Panc1 (cell line): ENCODE measurements around the gene HDHD3. TPM values are rescaled to one million over a fixed set of nuclear protein-coding genes. Genes with fewer than 3 reads are reported as not detected.

Experiments used
- ATAC-seq: fragments of 200-7000 bp; cut with Tn5 transposase; 2 replicates; pipeline ENCODE4 v1.9.1; 2020; ENCODE audit warnings: mild to moderate bottlenecking, moderate library complexity
- BruUV-seq: library from RNA; stranded (reverse); fragments of 400-500 nt; replicated peaks from 2 replicates; lab custom pipeline; 2021; lab: Mats Ljungman, UMichigan
- CTCF ChIA-PET: fragments of 300-600 bp; sonication (Branson Sonifier 250); formaldehyde crosslinking; loops from one replicate; lab custom pipeline; 2022; ENCODE audit warnings: antibody characterized with exemption; lab: Charles Lee
- POLR2A ChIA-PET: fragments of 300-600 bp; sonication (Branson Sonifier 250); formaldehyde crosslinking; loops from one replicate; lab custom pipeline; 2022; ENCODE audit warnings: antibody characterized with exemption; lab: Charles Lee
- DNase-seq: peaks from one replicate; pipeline ENCODE4 v3.0.0-alpha.2; 2010; ENCODE audit warnings: low read depth, low spot score
- H3K27ac ChIP-seq: 2 replicates; pipeline ENCODE4 v1.5.1; 2011; ENCODE audit warnings: mild to moderate bottlenecking, low read length, inconsistent platforms
- H3K27me3 ChIP-seq: fragments of 200-500 bp; sonication (Bioruptor generic); 2 replicates; pipeline ENCODE4 v1.6.0; 2014; ENCODE audit warnings: low read length, inconsistent platforms; ENCODE audit not compliant: control insufficient read depth, insufficient read depth
- H3K36me3 ChIP-seq: fragments of 200-500 bp; sonication (Bioruptor generic); 2 replicates; pipeline ENCODE4 v1.5.1; 2014; ENCODE audit warnings: inconsistent platforms, mild to moderate bottlenecking, low read length, moderate library complexity; ENCODE audit not compliant: control insufficient read depth, insufficient read depth
- H3K4me1 ChIP-seq: 2 replicates; pipeline ENCODE4 v1.5.1; 2011; ENCODE audit warnings: inconsistent platforms, mild to moderate bottlenecking, low read length, moderate library complexity; ENCODE audit not compliant: control insufficient read depth, insufficient read depth
- H3K4me3 ChIP-seq, 2 experiments: 2 replicates each; pipeline ENCODE4 v1.5.1; 2011 to 2012; ENCODE audit warnings: low read depth in 2 of 2, low read length in 2 of 2, mild to moderate bottlenecking in 2 of 2, inconsistent platforms in 1 of 2, moderate library complexity in 1 of 2
- H3K9me3 ChIP-seq: fragments of 200-500 bp; sonication (Bioruptor generic); 2 replicates; pipeline ENCODE4 v1.5.1; 2014; ENCODE audit warnings: low read depth, mild to moderate bottlenecking, inconsistent platforms, low read length, moderate library complexity; ENCODE audit not compliant: control insufficient read depth, insufficient read depth
- CTCF ChIP-seq: fragments of 450-650 bp; IDR thresholded peaks from 2 replicates; pipeline ENCODE4 v1.5.1; 2017; ENCODE audit warnings: mild to moderate bottlenecking
- POLR2AphosphoS5 ChIP-seq: IDR thresholded peaks from 2 replicates; pipeline ENCODE4 v1.6.1; 2012; ENCODE audit warnings: mild to moderate bottlenecking, low read depth, low read length, moderate library complexity
- REST ChIP-seq, 2 experiments: IDR thresholded peaks; 2 replicates each; pipeline ENCODE4 v1.6.1; 2011 to 2012; ENCODE audit warnings: low read depth in 2 of 2, control low read depth in 1 of 2, low read length in 1 of 2, mild to moderate bottlenecking in 1 of 2, moderate library complexity in 1 of 2; ENCODE audit not compliant: insufficient read depth in 1 of 2
- SIN3A ChIP-seq: IDR thresholded peaks from 2 replicates; pipeline ENCODE4 v1.6.1; 2012; ENCODE audit warnings: low read depth, mild to moderate bottlenecking, low read length, moderate library complexity, borderline replicate concordance; ENCODE audit not compliant: insufficient read depth
- TCF7L2 ChIP-seq: IDR thresholded peaks from 2 replicates; pipeline ENCODE4 v1.6.1; 2011; ENCODE audit warnings: mild to moderate bottlenecking, low read depth, low read length, inconsistent platforms
- in situ Hi-C: cut with HindIII; loops from 2 replicates; pipeline ENCODE4 v1.10.0; 2016; ENCODE audit warnings: low sequenced_read_pairs, low pct_unique_long_range_greater_than_20kb
- intact Hi-C: fragments of 100-400 bp; cut with micrococcal nuclease; formaldehyde crosslinking; loops from one replicate; pipeline ENCODE4 v1.10.0; 2022; ENCODE audit not compliant: unreplicated experiment
- total RNA-seq: library from RNA; stranded (reverse); gene quantifications from one replicate; pipeline ENCODE4 v1.2.1, GENCODE V29; 2021; ENCODE audit not compliant: unreplicated experiment

HDHD3 gene
- total RNA-seq, 1 experiment from 2014 or later, result 14.5 TPM

DNA sequence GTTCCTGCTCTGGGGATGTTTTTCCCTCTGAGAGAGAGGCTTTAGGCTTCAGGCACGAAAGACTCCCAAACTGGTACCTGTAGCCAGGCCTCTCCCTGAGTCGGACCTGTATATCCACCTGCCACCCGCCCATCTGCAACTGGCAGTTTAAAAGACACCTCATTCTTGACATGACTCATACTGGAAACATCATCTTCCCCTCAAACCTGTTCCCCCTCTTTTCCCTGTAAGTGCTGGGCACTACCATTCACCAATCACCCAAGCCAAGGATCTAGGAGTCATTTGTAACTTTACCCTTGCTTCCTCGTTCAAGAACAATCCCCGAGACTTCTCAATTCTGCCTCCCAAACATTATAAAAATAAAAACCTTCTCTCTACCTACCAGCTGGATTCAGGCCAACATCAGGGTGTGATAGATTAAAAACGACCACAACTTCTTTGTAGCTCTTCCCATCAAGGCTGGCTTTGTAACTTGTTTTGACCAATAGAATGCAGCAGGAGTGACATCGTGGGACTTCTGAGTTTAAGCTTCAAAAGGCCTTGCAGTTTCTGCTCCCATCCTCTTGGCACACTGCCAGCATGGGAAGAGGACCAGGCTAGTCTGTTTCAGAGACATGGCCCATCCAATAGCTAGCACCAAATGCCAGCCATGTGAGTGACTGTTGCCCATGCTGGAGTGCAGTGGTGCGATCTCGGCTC is 34.9 kb downstream of the HDHD3 start:
- no peaks in the 10 kb centered on the region; the same call in 1 of the 2 replicates for H3K4me1 ChIP-seq
- DNase-seq, result no peak
- in situ Hi-C loops (no loop called here), intact Hi-C loops (no loop called here)
- ATAC-seq, result no peak
- H3K27me3 ChIP-seq, result no peaks in the 10 kb centered on the region
- no peak overlapping the region for H3K4me3 ChIP-seq
- POLR2A ChIA-PET, result no interaction called here
- no TSS peak for BruUV-seq
- H3K36me3 ChIP-seq, result no peaks in the 10 kb centered on the region
- H3K27ac ChIP-seq, result no peak overlapping the region
- CTCF ChIA-PET, result interaction anchor here (0.5 kb wide), 1 partner anchor 36 kb away, joined by 5 read pairs; no protein-coding TSS in a partner anchor
- no peak for TF ChIP-seq CTCF
- no peak for TF ChIP-seq TCF7L2
- no peak for TF ChIP-seq REST (IDR thresholded peaks at IDR 0.05; ENCODE audit: insufficient read depth in 1 of 2, low read depth in 2 of 2, low read length in 1 of 2)
- no peak for TF ChIP-seq POLR2AphosphoS5
- TF ChIP-seq SIN3A, result no peak
- H3K9me3 ChIP-seq, result no peaks in the 10 kb centered on the region

DNA sequence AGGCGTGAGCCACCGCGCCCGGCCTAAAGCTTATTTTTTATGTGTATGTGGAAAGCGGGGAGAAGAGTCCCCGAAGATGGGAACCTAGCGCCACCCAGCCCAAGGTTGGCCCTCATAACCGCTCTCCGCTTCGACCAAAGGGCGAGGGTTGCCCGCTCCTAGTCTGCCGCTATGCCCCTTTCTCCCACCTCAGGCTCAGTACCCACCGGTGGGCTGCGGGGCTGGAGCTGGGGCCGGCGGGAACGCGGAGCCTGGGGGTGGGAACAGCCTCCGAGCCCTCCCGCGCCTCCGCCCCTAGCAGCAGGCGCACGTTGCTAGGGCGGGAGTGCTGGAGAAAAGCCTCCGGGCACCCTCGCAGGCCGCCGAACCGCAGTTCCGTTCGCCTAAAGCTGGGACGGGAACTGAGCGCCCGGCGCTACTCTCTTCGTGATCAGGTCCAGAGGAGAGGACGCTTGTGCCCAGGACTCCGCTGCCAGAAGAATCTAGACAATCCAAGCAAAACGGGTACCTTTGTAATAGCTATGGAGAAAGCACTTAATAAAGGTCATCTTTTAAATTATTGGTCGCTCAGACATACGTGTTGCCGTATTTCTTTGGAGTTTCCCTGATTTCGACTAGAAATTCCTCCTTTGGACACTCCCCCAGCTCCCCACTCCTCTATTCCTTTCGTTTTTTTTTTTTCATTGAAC is 36.6 kb downstream of the HDHD3 start, which contains the start of gene WDR31:
Gene WDR31 (minus strand): TSS at position 265 of the 689 bp plus-strand sequence. CDS start 8,253 bp downstream, outside the sequence.
- ChIA-PET POLR2A (no interaction called here), CTCF (no interaction called here)
- peak within 1 kb of the TSS; percentile 67 to 70 for H3K4me3 ChIP-seq
- TF ChIP-seq SIN3A, result no peak; the same call in 1 of the 2 replicates
- no peak for TF ChIP-seq REST (IDR thresholded peaks at IDR 0.05; ENCODE audit: insufficient read depth in 1 of 2, low read depth in 2 of 2, low read length in 1 of 2)
- TF ChIP-seq TCF7L2, result no peak
- no peak for TF ChIP-seq CTCF
- TF ChIP-seq POLR2AphosphoS5, result no peak
- H3K27me3 ChIP-seq, result no peaks in the 10 kb centered on the region
- DNase-seq (peak; percentile 32), ATAC-seq (peak; percentile 99)
- H3K27ac ChIP-seq, result peak within 1 kb of the TSS; percentile 71
- intact Hi-C loops (no loop called here), in situ Hi-C loops (no loop called here)
- H3K4me1 ChIP-seq, result no peaks in the 10 kb centered on the region; the same call in 1 of the 2 replicates
- no peaks in the 10 kb centered on the region for H3K36me3 ChIP-seq
- H3K9me3 ChIP-seq, result no peaks in the 10 kb centered on the region
- BruUV-seq, result no TSS peak
